Activated CD4-positive, alpha-beta memory T cell treated with anti-CD3 and anti-CD28 coated beads for 36 hours (primary cell): ENCODE measurements around the gene ASIC3. TPM values are rescaled to one million over a fixed set of nuclear protein-coding genes. Genes with fewer than 3 reads are reported as not detected.

ENCODE experiments used
- CTCF ChIA-PET: fragments of 350-600 bp; sonication (Branson Sonifier 250); formaldehyde crosslinking; loops from one replicate; lab custom pipeline; 2021; ENCODE audit warnings: antibody characterized with exemption, inconsistent platforms; lab: Charles Lee
- POLR2A ChIA-PET: fragments of 350-600 bp; sonication (Branson Sonifier 250); formaldehyde crosslinking; loops from one replicate; lab custom pipeline; 2021; ENCODE audit warnings: antibody characterized with exemption; lab: Charles Lee
- DNase-seq: peaks from one replicate; pipeline ENCODE4 v3.0.0-alpha.2; 2020
- H3K27ac Mint-ChIP-seq: one replicate; pipeline ENCODE4 v1.8.0; 2021; ENCODE audit warnings: mixed read lengths
- H3K27me3 Mint-ChIP-seq: one replicate; pipeline ENCODE4 v1.8.0; 2021; ENCODE audit warnings: mixed read lengths
- H3K36me3 Mint-ChIP-seq: one replicate; pipeline ENCODE4 v1.8.0; 2021; ENCODE audit warnings: mixed read lengths
- H3K4me1 Mint-ChIP-seq: one replicate; pipeline ENCODE4 v1.8.0; 2021; ENCODE audit warnings: low read depth, mixed read lengths
- H3K4me3 Mint-ChIP-seq: one replicate; pipeline ENCODE4 v1.8.0; 2021; ENCODE audit warnings: mild to moderate bottlenecking, mixed read lengths
- H3K9me3 Mint-ChIP-seq: one replicate; pipeline ENCODE4 v1.8.0; 2021; ENCODE audit warnings: mixed read lengths
- intact Hi-C: fragments of 100-400 bp; cut with micrococcal nuclease; formaldehyde crosslinking; loops from one replicate; pipeline ENCODE4 v1.15.1; 2023
- total RNA-seq, 2 experiments: library from RNA; stranded (reverse); gene quantifications; one replicate each; pipeline ENCODE4 v1.2.3, GENCODE V29; 2021

The ASIC3 gene
- total RNA-seq, 2 experiments from 2014 or later: 5.3 to 7.6 TPM

DNA sequence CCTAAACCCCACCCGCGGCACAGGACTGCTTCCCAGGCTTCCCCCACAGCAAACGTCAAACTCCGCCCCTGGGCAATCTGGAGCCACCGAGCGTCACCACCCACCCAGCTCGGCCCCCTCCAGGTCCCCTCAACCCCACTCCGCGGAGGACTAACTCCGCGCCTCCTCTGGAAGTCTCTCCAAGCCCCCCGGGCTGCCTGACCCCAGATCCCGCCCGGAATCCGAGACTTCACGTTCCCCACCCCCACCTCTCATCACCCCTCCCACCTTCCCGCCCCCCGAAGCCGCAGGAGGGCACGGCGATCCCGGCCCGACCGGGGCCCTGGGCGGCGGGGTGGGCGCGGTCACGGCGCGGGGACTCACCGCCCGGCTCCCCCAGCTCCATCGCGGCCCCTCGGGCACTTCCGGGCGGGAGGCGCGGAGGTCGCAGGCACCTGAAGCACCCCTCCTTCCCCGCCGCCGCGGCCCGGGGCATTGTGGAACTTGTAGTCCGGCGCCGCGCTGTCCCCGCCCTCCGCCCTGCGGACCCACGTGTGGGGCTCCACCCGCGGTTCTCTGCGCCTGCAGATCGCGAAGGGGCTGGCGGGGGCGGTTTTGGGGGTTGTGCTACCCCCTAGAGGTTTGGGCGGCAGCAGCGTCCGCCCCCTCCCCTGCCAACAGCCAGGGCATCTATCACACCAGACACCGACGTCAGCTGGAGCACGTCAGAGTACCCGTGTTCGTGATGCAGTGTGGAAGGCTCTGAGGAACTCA, 34.9 kb downstream of the ASIC3 start, which contains the start of gene TMUB1:
TMUB1 (minus strand) TSS at position 423 of the 753 bp plus-strand sequence. CDS start 930 bp downstream, outside the sequence.
- peaks cover 39% of the 10 kb centered on the region for H3K4me1 Mint-ChIP-seq

GRCh38 chr7:151083824-151084160, 35.5 kb downstream of the ASIC3 start:
- ChIA-PET POLR2A (interaction anchor here (1.0 kb wide), 1 partner anchor 23 kb away, joined by 3 read pairs; no protein-coding TSS in a partner anchor), CTCF (interaction anchor here (1.8 to 2.7 kb wide), 2 partner anchors 27 to 56 kb away, joined by 8 to 9 read pairs; partner anchors contain the start of gene ABCB8)
- Mint-ChIP-seq H3K4me1 (peaks cover 42% of the 10 kb centered on the region), H3K4me3 (peak overlapping the region; percentile 98), H3K36me3 (peaks cover 2% of the 10 kb centered on the region), H3K27ac (no peak overlapping the region), H3K27me3 (peaks cover 5% of the 10 kb centered on the region), H3K9me3 (no peaks in the 10 kb centered on the region)
- DNase-seq: no peak
- intact Hi-C loops: loop anchor here (1.0 kb wide), 1 partner anchor 55 kb away; the partner anchor contains the start of gene ABCB8

More for the DNA sequence above, 34.9 kb downstream of the ASIC3 start, which contains the start of gene TMUB1:
- H3K9me3 Mint-ChIP-seq: no peaks in the 10 kb centered on the region
- H3K4me3 Mint-ChIP-seq: peak within 1 kb of the TSS; percentile 98
- ChIA-PET CTCF (interaction anchor here (1.8 to 2.7 kb wide), 2 partner anchors 27 to 55 kb away, joined by 8 to 9 read pairs; partner anchors contain the start of gene ABCB8), POLR2A (interaction anchor here (0.6 to 1.0 kb wide), 2 partner anchors 23 to 25 kb away, joined by 3 read pairs; no protein-coding TSS in a partner anchor)
- peak within 1 kb of the TSS; percentile 78 for H3K27ac Mint-ChIP-seq
- intact Hi-C loops: loop anchor here (1.0 kb wide), 1 partner anchor 55 kb away; the partner anchor contains the start of gene ABCB8
- DNase-seq: peak; percentile 85
- H3K36me3 Mint-ChIP-seq: peaks cover 3% of the 10 kb centered on the region
- peaks cover 5% of the 10 kb centered on the region for H3K27me3 Mint-ChIP-seq

DNA sequence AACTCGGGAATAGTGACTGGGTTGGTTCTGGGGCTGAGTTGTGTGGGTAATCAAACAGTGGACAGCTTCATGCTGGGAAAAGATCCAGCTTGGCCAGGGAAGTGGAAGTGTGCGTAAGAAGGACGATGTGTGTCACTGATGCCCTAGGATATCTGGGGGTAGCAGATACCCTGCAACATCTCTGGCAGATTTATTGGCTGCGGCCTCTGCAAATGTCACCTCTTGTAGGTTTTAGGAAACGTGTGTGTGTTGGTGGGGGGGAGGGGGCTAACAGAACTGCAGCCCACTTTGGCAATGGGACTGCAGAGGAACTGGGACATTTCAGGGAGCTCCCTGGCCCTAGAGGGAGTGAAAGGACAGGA, 37.0 kb downstream of the ASIC3 start:
- Mint-ChIP-seq H3K4me1 (peaks cover 38% of the 10 kb centered on the region), H3K27me3 (peaks cover 5% of the 10 kb centered on the region), H3K36me3 (no peaks in the 10 kb centered on the region), H3K9me3 (no peaks in the 10 kb centered on the region), H3K4me3 (peak overlapping the region; percentile 79), H3K27ac (no peak overlapping the region)
- intact Hi-C loops: no loop called here
- ChIA-PET POLR2A (no interaction called here), CTCF (interaction anchor here (0.8 to 2.7 kb wide), 5 partner anchors 25 to 76 kb away, joined by 3 to 10 read pairs (median 3); no protein-coding TSS in a partner anchor)
- no peak for DNase-seq

GRCh38 chr7:151085691-151086620, 37.6 kb downstream of the ASIC3 start, which contains the start of gene AGAP3:
Gene AGAP3 (plus strand): TSS chr7:151086475. CDS start chr7:151086742, 267 bp downstream.
- peak within 1 kb of the TSS; percentile 82 for H3K4me3 Mint-ChIP-seq
- H3K36me3 Mint-ChIP-seq: no peaks in the 10 kb centered on the region
- peak; percentile 59 for DNase-seq
- peaks cover 5% of the 10 kb centered on the region for H3K27me3 Mint-ChIP-seq
- peaks cover 38% of the 10 kb centered on the region for H3K4me1 Mint-ChIP-seq
- ChIA-PET POLR2A (interaction anchor here (0.6 kb wide), 1 partner anchor 8 kb away, joined by 3 read pairs; no protein-coding TSS in a partner anchor), CTCF (interaction anchor here (0.8 to 3.5 kb wide), 5 partner anchors 25 to 77 kb away, joined by 3 to 15 read pairs (median 9); no protein-coding TSS in a partner anchor)
- intact Hi-C loops: no loop called here
- no peaks in the 10 kb centered on the region for H3K9me3 Mint-ChIP-seq
- peak within 1 kb of the TSS; percentile 60 for H3K27ac Mint-ChIP-seq

DNA sequence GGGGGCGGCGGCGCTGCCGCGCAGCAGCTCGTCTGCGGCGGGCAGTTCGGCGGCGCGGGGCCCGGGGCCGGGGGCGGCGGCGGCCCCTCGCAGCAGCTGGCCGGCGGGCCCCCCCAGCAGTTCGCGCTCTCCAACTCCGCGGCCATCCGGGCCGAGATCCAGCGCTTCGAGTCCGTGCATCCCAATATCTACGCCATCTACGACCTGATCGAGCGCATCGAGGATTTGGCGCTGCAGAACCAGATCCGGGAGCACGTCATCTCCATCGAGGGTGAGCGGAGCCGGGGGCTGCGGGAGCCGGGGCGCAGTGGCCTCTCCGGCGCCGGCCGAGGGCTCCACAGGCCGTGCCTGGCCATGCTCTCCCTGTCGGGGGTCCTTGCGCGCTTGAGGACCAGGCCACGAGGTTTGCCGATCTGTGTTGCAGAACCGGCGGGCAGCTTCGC, 38.5 kb downstream of the ASIC3 start:
- Mint-ChIP-seq H3K27ac (peak overlapping the region; percentile 60), H3K27me3 (peaks cover 5% of the 10 kb centered on the region), H3K36me3 (no peaks in the 10 kb centered on the region), H3K9me3 (no peaks in the 10 kb centered on the region), H3K4me3 (peak overlapping the region; percentile 82), H3K4me1 (peaks cover 42% of the 10 kb centered on the region)
- ChIA-PET POLR2A (interaction anchor here (0.6 kb wide), 1 partner anchor 9 kb away, joined by 3 read pairs; no protein-coding TSS in a partner anchor), CTCF (interaction anchor here (1.7 to 3.5 kb wide), 2 partner anchors 24 to 157 kb away, joined by 4 to 15 read pairs; no protein-coding TSS in a partner anchor)
- DNase-seq: peak; percentile 45
- intact Hi-C loops: no loop called here

GRCh38 chr7:151087245-151088018, 39.1 kb downstream of the ASIC3 start:
- intact Hi-C loops: no loop called here
- Mint-ChIP-seq H3K27ac (no peak overlapping the region), H3K9me3 (no peaks in the 10 kb centered on the region), H3K27me3 (peaks cover 5% of the 10 kb centered on the region), H3K4me1 (peaks cover 37% of the 10 kb centered on the region), H3K4me3 (peak overlapping the region; percentile 82), H3K36me3 (no peaks in the 10 kb centered on the region)
- POLR2A ChIA-PET: interaction anchor here (1.1 kb wide), 1 partner anchor 9 kb away, joined by 4 read pairs; no protein-coding TSS in a partner anchor
- CTCF ChIA-PET: interaction anchor here (1.2 to 3.5 kb wide), 4 partner anchors 24 to 157 kb away, joined by 3 to 15 read pairs (median 6); no protein-coding TSS in a partner anchor
- peak; percentile 53 for DNase-seq

- H3K4me1 Mint-ChIP-seq: peaks cover 33% of the 10 kb centered on the region
- ChIA-PET POLR2A (interaction anchor here (0.6 to 1.1 kb wide), 2 partner anchors 8 to 321 kb away, joined by 3 to 4 read pairs; no protein-coding TSS in a partner anchor), CTCF (interaction anchor here (1.0 to 3.5 kb wide), 6 partner anchors 11 to 156 kb away, joined by 3 to 15 read pairs (median 4); no protein-coding TSS in a partner anchor)
- no peak for DNase-seq
- intact Hi-C loops: no loop called here
- peak overlapping the region; percentile 13 for H3K27ac Mint-ChIP-seq
- peak overlapping the region; percentile 82 for H3K4me3 Mint-ChIP-seq
- H3K9me3 Mint-ChIP-seq: no peaks in the 10 kb centered on the region
- H3K36me3 Mint-ChIP-seq: no peaks in the 10 kb centered on the region
- H3K27me3 Mint-ChIP-seq: peaks cover 5% of the 10 kb centered on the region
Observed at GRCh38 chr7:151088019-151088855, 39.9 kb downstream of the ASIC3 start.

GRCh38 chr7:151088856-151089699, 40.7 kb downstream of the ASIC3 start:
- CTCF ChIA-PET: interaction anchor here (1.0 to 3.5 kb wide), 6 partner anchors 12 to 127 kb away, joined by 3 to 15 read pairs (median 4); no protein-coding TSS in a partner anchor
- Mint-ChIP-seq H3K4me1 (peaks cover 33% of the 10 kb centered on the region), H3K36me3 (no peaks in the 10 kb centered on the region), H3K27me3 (peaks cover 5% of the 10 kb centered on the region), H3K4me3 (peak overlapping the region; percentile 12), H3K27ac (no peak overlapping the region), H3K9me3 (no peaks in the 10 kb centered on the region)
- DNase-seq: no peak
- intact Hi-C loops: no loop called here
- POLR2A ChIA-PET: interaction anchor here (0.6 to 1.2 kb wide), 2 partner anchors 8 to 320 kb away, joined by 3 to 5 read pairs; partner anchors contain the start of gene FASTK
